DMS153 treated with DMSO at 0.1 percent for 48 hours (cell line): ENCODE results near the gene CACNA1A.
"Not testable (repeated sequence)": the region's sequence is repeated elsewhere in the genome, so short reads cannot be mapped to it uniquely, and the experiment has no call there.

Experiments
- DNase-seq: peaks from one replicate; lab custom pipeline; 2025; ENCODE audit not compliant: unreplicated experiment; lab: John Stamatoyannopoulos, UW

Gene CACNA1A

DNA sequence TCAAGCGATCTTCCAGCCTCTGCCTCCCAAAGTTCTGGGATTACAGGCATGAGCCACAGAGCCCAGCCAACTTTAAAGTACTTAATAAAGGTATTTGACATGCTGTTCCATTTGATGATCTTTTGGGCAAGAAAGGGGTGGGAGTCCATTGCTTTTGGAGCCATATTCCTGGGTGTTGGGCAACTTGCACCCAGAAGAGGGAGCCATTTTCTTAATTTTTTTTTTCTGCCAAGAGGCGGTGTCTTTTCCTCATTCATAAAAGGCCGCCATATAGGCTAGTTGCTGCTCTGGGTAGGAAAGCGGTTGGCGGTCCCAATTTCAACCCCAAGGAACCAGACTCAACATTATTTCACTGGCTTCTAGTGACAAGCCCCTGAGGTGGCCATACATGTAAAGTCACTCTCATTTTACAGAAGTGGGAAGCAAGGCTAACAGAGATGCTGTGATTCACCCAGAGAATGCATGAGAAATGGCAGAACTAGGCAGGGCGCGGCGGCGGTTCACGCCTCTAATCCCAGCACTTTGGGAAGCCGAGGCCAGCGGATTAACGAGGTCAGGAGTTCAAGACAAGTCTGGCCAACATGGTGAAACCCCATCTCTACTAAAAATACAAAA, 139.6 kb downstream of the CACNA1A start:
- no peak for DNase-seq

DNA sequence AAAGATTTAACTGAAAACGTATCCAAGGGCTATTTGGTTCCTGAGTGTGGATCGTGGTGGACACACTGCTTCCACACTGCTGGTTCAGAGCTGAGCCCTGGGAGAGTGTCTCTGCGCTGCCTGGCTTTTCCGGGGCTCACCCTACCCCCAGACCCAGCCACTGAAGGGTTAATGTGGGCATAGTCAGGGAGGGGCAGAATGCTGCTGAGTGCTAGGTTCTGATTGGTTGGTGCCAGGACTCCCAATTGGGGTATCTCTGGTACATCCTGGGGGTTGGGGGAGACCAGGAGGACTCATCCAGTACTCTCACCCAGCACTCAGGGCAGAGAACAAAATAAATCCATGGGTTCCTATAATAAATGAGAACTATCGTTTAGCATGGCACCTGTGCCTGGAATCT, 142.3 kb downstream of the CACNA1A start:
- DNase-seq: no peak

DNA sequence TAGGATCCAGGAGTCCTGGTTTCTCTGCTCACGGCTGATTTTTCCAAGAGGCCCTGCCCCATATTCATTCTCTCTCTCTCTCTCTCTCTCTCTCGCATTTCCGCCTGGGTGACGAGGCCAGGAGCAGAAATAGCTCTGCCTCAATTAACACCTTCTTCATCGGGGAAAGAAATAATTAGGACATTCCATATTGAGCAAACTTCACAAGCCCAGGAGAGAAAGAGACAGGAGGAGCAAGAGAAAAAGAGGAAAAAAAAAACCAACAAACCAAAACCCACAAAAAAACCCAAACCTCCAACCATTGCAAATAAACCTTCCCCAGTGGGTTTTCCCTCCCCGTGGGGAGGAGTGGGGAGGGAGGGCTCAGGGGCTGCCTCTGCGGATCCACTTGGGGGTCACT, 143.0 kb downstream of the CACNA1A start:
- DNase-seq: no peak

DNA sequence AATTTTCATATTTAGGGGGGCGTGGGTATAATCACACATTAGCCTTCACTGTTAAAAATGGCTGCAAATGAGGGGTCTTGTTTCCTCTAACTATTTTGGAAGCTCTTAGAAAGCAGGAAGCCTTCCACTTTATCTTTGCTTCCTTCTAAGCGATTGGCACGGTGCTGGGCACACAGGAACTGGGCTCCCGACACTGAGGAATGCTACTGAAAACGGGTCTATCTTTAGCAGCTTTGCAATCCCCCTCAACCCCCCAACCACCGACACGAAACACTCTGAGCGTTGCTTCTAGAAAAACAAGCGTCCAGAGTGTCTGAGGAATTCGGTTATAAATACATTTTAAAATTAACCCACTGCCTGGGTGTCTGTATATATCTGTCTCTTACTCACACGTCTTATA, 143.6 kb downstream of the CACNA1A start:
- no peak for DNase-seq

DNA sequence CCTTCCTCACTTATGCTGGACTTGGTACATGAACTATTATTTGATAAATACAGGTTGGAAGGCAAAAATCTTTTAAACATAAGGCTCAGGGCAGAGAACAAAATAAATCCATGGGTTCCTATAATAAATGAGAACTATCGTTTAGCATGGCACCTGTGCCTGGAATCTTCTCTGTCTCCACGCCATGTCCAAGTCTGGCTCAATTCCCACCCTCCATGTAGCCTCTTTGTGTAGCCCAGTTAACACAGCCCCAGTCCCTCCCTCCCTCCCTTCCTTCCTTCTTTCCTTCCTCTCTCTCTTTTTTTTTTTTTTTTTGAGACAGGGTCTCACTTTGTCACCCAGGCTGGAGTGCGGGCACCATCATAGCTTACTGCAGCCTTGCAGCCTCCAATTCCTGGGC, 144.6 kb downstream of the CACNA1A start:
- not testable (repeated sequence) for DNase-seq

DNA sequence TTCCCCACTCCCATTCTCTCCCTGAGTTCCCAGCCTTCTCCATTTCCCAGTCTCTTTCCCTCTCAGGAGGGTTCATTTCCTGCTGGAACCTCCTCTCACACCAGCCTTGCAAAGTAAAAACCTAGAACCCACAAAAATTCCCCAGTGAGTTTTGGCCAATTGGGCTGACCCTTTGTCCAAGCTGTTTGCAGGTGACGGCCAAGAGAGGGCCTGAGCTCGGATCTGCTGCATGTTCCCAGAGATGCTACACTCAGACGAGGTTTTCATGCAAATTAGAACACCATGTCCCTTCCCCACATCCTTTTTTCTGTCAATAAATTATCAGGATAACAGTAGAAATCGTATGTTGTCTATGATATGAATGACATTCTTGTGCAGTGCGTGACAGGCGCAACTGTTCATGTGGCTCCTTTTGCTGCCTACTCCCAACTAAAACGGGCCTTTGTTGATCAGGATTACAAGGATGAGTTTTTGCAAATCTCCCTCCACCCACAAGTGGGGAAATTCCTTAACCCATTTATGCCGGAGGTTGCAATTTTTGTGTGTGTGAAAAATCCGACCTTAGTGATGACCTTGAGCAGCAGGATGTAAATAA, 149.5 kb downstream of the CACNA1A start:
- DNase-seq: no peak

DNA sequence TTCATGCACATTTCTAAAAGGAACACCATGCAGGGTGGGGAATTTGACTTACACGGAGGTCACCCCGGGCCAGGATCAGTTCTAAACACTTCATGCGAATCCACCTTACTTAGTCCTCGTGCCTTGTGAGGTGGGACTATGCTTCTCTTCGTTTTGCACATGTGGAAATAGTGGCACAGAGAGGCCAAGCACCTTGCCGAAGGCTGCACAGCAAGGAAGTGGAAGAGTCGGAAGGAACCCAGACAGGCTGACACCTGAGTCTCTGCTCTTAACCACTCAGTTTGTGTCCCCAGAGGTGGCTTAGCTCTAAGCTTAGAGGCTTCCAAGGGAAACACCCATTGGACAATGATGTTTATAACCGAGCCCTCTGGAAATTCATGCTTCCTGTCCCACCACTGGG, 150.1 kb downstream of the CACNA1A start:
- DNase-seq: no peak

DNA sequence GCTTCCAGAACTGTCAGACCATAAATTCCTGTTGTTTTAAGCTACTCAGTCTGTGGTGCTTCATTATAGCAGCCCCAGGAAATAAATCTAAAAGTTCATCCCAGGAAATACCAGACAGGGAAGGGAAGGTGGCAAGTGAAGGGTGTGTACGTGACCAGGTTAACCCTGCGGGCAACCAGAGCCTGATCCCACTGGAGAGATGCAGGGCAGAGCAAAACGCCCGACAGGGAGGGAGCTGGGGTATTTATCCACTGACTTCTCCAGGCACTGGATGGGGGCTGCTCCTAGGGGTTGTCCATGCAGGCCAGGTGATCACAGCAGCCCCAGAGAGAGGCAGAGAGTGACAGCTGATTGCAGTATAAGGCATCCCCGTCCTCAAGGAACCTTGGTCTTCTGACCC, 150.9 kb downstream of the CACNA1A start:
- DNase-seq: no peak

DNA sequence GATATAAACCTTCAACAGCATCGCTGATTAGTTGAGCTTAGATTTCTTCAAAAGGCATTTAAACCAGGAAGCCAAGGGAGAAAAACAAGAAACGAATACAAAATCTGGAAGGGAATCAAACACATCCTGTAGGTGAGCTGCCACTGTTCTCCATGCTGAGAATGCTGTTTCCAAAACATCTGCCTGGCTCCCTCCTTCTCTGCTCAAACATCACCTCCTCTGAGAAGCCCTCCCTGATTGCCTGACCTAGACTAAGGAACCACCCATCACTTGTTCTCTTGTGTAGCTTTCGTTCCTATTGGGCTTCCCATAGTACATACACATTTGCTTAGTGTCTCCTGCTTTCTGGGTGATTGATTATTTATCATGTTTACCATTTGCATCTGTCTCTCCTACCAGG, 152.7 kb downstream of the CACNA1A start:
- no peak for DNase-seq

DNA sequence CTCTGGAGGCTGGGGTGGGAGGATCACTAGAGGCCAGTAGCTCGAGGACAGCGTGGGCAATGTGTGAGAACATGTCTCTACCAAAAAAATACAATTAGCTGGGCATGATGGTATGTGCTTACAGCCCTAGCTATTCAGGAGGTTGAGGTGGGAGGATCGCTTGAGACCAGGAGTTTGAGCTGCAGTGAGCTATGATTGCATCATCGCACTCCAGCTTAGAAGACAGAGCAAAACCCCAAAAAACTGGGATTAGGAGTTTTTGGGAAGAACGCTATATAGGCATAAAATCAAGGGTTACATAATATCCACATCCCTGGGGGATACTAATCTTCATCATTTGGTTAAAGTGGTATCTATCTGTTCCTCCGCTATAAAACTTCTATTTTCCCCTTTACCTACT, 155.5 kb downstream of the CACNA1A start:
- DNase-seq: no peak

DNA sequence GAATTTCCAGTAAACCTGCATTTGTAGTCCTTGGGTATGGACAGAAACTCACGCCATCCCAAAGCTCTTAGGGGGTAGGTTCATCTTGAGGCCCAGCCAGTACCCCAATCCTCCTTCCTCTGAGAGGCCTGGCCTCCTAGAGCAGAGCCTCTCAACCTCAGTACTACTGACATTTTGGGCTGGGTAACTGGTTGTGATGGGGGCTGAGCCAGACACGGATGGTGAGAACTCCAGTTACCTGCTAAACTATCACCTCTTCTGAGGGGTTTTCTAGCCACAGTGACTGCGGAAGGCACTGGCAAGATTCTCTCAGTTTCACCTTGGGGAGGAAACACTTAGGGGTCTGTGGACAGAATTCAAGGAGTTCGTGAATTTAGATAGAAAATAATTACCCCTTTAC, 156.2 kb downstream of the CACNA1A start:
- no peak for DNase-seq

DNA sequence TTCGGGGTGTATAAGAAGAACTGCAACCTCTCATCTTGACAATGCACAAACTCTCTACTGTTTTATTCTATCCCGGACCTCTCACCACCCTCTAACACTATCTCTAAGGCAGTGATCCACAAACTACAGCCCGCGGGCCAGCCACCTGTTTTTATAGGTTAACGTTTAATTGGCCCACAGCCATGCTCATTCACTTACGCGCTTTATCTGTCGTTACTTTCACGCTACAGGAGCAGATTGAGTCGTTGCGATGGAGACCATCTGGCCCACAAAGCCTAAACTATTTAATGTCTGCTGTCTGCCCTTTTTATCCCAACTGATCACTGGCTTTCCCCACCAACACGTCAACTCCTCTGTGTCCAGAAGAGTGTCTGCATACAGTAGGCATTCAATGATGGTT, 158.9 kb downstream of the CACNA1A start:
- DNase-seq: no peak

DNA sequence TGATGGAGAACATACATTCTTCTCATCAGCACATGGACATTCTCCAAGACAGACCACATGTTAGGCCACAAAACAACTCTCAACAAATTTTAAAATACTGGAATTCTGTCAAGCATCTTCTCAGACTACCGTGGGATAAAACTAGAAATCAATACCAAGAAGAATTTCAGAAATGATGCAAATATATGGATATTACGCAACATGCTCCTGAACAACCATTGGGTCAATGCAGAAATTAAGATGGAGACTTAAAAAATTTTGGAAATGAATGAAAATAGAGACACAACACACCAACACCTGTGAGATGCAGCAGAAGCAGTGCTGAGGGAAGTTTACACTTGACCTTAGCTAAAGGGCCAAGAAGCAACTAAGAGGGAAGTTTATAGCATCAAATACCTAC, 162.8 kb downstream of the CACNA1A start:
- no peak for DNase-seq

DNA sequence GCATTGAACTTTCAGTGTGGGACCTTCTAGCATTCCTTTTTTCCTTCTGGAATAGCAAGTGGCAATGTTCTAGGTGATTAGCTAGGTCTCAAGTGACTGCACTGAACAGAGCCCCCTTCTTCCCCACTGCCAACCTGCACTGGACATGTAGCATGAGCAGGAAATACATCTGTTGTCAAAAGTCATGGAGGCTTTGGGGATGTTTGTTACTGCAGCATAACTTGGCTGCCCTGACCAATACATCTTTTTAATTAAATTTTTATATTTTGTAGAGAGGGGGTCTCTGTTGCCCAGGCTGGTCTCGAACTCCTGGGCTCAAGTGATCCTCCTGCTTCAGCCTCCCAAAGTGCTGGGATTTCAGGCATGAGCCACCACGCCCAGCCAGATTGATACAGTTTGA, 163.6 kb downstream of the CACNA1A start:
- DNase-seq: no peak

DNA sequence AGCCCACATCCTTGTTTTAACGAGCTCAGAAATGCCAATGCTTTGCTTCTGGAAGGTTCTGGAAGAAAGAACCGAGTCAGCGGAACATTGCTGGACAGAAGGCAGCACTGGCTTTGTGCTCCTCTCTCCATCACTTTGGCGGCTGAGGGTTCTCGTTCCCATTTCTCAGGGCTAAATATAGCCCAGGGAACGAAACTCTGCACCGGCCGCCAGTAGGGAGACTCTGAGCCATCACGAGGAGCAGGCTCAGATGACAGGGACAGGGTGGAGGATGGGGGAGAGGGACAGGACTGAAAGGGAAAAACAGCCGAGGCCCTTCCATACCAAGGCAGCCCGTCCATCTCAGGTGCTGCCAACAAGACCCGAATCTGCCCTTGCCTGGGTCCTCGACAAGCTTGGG, 166.4 kb downstream of the CACNA1A start:
- DNase-seq: no peak

DNA sequence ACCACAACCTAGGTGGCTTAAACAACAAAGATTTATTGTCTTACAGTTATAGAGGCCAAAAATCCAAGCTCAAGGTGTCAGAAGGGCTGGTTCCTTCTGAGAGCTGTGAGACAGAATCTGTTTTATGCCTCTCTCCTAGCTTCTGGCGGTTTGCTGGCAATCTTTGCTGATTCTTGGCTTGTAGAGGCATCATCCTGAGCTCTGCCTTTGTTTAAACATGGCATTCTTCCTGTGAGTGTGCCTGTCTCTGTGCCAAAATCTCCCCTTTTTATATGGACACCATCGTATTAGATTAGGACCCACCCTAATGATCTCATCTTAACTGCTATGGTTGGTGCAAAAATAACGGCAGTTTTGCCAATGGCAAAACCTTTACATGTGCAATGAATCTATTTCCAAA, 169.1 kb downstream of the CACNA1A start:
- DNase-seq: no peak

DNA sequence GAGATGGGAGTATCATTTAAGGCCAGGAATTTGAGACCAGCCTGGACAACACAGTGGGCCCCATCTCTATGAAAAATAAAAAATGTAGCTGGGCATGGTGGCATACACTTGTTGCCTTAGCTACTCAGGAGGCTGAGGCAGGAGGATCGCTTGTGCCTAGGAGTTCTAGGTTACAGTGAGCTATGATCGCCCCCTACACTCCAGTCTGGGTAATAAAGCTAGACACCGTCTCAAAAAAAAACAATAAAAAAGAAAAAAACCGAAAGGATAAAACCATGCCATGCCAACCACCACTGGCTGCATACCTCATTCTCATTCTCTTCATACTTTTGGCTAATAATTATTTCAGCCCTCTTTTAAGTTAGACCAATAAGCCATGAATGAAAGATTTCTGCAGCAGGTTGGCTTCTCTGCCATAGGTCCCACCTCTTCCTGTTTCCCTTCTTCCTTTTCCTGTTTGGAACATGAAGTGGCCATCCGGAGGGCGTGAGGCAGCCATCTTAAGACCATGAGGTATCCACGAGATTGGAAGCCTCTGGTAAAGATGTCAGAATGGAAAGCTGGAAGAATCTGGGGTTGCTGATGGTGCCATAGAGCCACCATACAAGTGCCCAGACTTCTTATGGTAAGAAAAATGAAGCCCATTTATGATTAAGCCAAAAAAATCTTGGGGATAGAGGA, 171.3 kb downstream of the CACNA1A start:
- no peak for DNase-seq

DNA sequence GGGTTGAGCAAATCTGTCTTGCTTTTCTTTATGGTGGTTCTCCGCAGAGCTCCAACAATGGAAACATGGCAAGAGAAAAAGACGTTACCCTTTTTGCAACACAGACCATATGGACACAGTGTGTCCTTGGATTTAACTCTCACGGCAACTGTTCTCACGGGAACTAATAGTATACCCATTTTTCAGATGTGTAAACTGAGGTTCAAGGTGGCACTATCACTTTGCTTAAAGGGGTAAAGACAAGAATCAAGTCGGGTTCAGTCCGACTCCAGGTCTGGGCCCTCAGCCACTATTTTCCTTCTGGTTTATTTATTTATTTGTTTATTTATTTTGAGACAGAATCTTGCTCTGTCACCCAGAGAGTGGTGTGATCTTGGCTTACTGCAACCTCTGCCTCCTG, 176.0 kb downstream of the CACNA1A start:
- DNase-seq: no peak

DNA sequence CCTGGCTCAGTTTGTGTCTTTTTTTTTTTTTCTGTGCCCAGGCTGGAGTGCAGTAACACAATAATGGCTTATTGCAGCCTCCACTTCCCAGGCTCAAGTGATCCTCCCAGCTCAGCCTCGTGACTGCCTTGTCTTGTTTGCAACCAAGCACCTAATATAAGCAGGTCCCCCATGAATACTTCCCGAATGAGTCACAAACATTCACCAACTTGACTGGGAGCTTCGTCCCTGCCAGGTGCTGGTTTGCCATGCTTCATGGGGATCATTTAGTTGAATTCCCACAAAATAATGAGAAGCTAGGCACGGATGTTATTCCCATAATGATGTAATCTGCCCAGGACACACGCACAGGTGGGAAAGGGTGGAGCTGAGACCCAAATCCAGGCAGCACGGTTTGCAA, 176.5 kb downstream of the CACNA1A start:
- DNase-seq: no peak

DNA sequence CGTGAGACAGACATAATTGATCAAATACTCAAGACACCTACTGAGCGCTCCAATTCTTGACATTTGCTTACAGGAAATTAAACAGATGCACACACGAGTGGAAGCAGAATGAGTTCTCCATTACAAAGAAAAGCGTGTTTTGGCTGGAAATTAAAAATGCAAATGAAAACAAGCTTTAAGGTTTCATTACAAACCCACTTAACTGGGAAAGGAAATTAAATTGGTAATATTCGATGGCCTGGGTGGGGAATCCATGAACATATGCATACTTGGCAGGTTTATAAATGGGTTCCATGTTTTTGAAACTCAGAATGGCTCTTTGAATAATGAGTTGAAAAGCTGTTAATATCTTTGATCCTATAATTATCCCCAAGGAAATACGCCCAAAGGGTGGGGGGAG, 178.0 kb downstream of the CACNA1A start:
- no peak for DNase-seq

DNA sequence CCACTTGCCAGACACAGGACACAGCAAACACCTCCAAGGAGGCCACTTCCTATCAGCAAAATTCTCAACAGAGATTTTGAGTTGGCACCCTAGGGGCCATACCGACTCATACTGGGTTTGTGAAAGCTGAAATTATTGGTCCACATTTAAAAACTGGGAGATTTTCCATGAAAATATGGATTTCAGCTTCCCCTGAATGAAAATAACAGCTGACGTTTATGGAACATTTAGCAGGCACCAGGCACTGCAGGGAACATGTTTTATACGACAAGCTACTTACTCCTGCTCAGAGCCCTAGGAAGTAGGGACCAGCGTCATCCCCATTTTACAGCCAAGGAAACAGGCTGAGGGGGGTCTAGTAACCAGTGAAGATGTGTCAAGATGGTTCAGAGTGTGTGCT, 186.8 kb downstream of the CACNA1A start:
- no peak for DNase-seq

DNA sequence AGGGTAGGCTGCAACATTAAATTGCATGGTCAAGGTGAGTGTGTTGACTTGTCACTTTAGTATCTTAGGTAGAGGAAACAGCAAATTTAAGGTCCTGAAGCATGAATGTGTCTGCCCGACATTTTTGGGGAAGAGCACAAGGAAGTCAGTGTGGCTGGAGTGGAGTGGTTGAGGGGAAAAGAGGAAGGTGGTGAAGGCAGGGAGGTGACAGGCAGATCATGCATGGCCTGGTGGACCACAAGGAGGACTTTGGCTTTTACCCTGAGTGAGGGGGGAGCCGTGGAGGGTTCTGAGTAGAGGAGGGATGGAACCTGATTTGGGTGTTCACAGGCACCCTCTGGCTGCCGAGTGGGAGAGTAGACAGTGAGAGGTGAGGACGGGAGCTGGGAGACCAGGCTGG, 188.1 kb downstream of the CACNA1A start:
- no peak for DNase-seq

DNA sequence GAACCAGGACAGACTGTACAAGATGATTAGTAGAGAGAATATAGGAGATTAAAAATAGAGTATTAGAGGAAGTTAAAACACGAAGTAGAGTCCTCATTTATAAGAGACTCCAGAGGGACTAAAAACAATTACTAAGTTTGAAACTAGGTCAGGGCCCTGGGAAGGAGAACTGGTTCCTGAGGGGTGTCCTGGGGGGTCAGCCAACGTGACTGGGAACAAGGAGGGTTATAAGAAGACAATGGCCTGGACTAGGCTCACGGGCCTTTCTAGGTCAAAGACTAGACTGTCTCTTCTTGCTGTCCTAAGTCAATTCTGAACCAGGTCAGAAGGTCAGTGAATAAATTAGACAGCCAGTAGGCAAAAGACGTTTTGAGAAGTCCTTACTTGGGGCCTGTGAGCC, 190.8 kb downstream of the CACNA1A start:
- DNase-seq: no peak
